PC-9 (cell line): ENCODE measurements around the gene NUP214. TPM values are rescaled to one million over a fixed set of nuclear protein-coding genes. Genes with fewer than 3 reads are reported as not detected.

Experiments
- BruUV-seq: library from RNA; stranded (reverse); fragments of 400-500 nt; replicated peaks from 2 replicates; lab custom pipeline; 2021; lab: Mats Ljungman, UMichigan
- CTCF ChIA-PET: fragments of 300-600 bp; sonication (Branson Sonifier 250); formaldehyde crosslinking; loops from one replicate; lab custom pipeline; 2022; ENCODE audit warnings: antibody characterized with exemption; lab: Charles Lee
- POLR2A ChIA-PET: fragments of 300-600 bp; sonication (Branson Sonifier 250); formaldehyde crosslinking; loops from one replicate; lab custom pipeline; 2022; ENCODE audit warnings: antibody characterized with exemption; ENCODE audit not compliant: unreplicated experiment; lab: Charles Lee
- DNase-seq, 2 experiments: peaks; one replicate each; pipeline versions ENCODE4 v3.0.0 to v3.0.0-alpha.2; 2015 to 2022; ENCODE audit warnings: mixed read lengths in 1 of 2
- H2AFZ ChIP-seq: fragments of 200-600 bp; sonication (generic); 2 replicates; pipeline ENCODE4 v1.8.1; 2017; ENCODE audit warnings: antibody characterized with exemption
- H3F3A ChIP-seq: fragments of 200-600 bp; sonication (generic); 2 replicates; pipeline ENCODE4 v1.8.1; 2017; ENCODE audit warnings: antibody characterized with exemption, mild to moderate bottlenecking, low read depth; ENCODE audit not compliant: insufficient read depth
- H3K27ac ChIP-seq: fragments of 200-600 bp; sonication (generic); 2 replicates; pipeline ENCODE4 v1.6.1; 2016; ENCODE audit warnings: mixed run types
- H3K27me3 ChIP-seq: fragments of 200-600 bp; sonication (generic); 2 replicates; pipeline ENCODE4 v1.6.1; 2016; ENCODE audit warnings: low read depth, mixed run types; ENCODE audit not compliant: insufficient read depth
- H3K36me3 ChIP-seq: fragments of 200-600 bp; sonication (generic); 2 replicates; pipeline ENCODE4 v1.6.1; 2016; ENCODE audit warnings: low read depth, mixed run types
- H3K4me1 ChIP-seq: fragments of 200-600 bp; sonication (generic); replicated peaks from 2 replicates; pipeline ENCODE4 v1.6.1; 2016; ENCODE audit warnings: mixed run types; ENCODE audit not compliant: insufficient read depth
- H3K4me2 ChIP-seq: fragments of 200-600 bp; sonication (generic); 2 replicates; pipeline ENCODE4 v1.6.1; 2017; ENCODE audit warnings: mixed run types
- H3K4me3 ChIP-seq: fragments of 200-600 bp; sonication (generic); 2 replicates; pipeline ENCODE4 v1.6.1; 2016; ENCODE audit warnings: mixed run types
- H3K79me2 ChIP-seq: fragments of 200-600 bp; sonication (generic); 2 replicates; pipeline ENCODE4 v1.6.1; 2017; ENCODE audit warnings: low read depth, mixed run types
- H3K9me2 ChIP-seq: fragments of 200-600 bp; sonication (generic); 2 replicates; pipeline ENCODE4 v1.8.1; 2017; ENCODE audit warnings: mild to moderate bottlenecking; ENCODE audit not compliant: insufficient read depth
- H3K9me3 ChIP-seq: fragments of 200-600 bp; sonication (generic); 2 replicates; pipeline ENCODE4 v1.8.1; 2016; ENCODE audit warnings: low read depth; ENCODE audit not compliant: insufficient read depth
- H4K20me1 ChIP-seq: fragments of 200-600 bp; sonication (generic); 2 replicates; pipeline ENCODE4 v1.8.1; 2017; ENCODE audit not compliant: insufficient read depth
- CTCF ChIP-seq: fragments of 200-600 bp; sonication (generic); conservative IDR thresholded peaks from 2 replicates; pipeline ENCODE4 v1.6.1; 2017; ENCODE audit warnings: mixed run types, antibody characterized with exemption, mild to moderate bottlenecking, moderate library complexity
- EZH2 ChIP-seq: fragments of 200-600 bp; sonication (generic); IDR thresholded peaks from 2 replicates; pipeline ENCODE4 v1.8.0; 2017; ENCODE audit warnings: antibody characterized with exemption, low read depth
- intact Hi-C: fragments of 100-400 bp; cut with micrococcal nuclease; formaldehyde crosslinking; loops from one replicate; pipeline ENCODE4 v1.10.0; 2022; ENCODE audit not compliant: unreplicated experiment
- total RNA-seq: library from RNA; stranded (reverse); gene quantifications from 2 replicates; pipeline ENCODE4 v1.2.3, GENCODE V29; 2021

NUP214 gene
- total RNA-seq, 1 experiment from 2014 or later: 59.0 TPM

- peaks cover 8% of the 10 kb centered on the region; the same call in 1 of the 2 replicates for H3K36me3 ChIP-seq
- no peak overlapping the region for H3K4me2 ChIP-seq
- no TSS peak for BruUV-seq
- no peaks in the 10 kb centered on the region for H4K20me1 ChIP-seq
- CTCF ChIA-PET: interaction anchor here (1.1 kb wide), 1 partner anchor 135 kb away, joined by 4 read pairs; no protein-coding TSS in a partner anchor
- intact Hi-C loops: no loop called here
- no peaks in the 10 kb centered on the region for H3K9me2 ChIP-seq
- no peaks in the 10 kb centered on the region for H3K9me3 ChIP-seq
- DNase-seq: no peak
- H3K4me3 ChIP-seq: no peak overlapping the region
- no peak for TF ChIP-seq CTCF
- no peak for TF ChIP-seq EZH2
- H2AFZ ChIP-seq: no peak overlapping the region
- no peaks in the 10 kb centered on the region for H3K27me3 ChIP-seq
- H3K79me2 ChIP-seq: no peaks in the 10 kb centered on the region
- POLR2A ChIA-PET: no interaction called here
- no peaks in the 10 kb centered on the region for H3K4me1 ChIP-seq
- no peak overlapping the region for H3K27ac ChIP-seq
- H3F3A ChIP-seq: peaks cover 3% of the 10 kb centered on the region; the same call in 1 of the 2 replicates
These were observed 76.5 kb downstream of the NUP214 start for GRCh38 chr9:131201856-131202255.

- no peaks in the 10 kb centered on the region for H3K9me3 ChIP-seq
- intact Hi-C loops: no loop called here
- H3K9me2 ChIP-seq: no peaks in the 10 kb centered on the region
- BruUV-seq: no TSS peak
- H3K79me2 ChIP-seq: no peaks in the 10 kb centered on the region
- H3K4me1 ChIP-seq: no peaks in the 10 kb centered on the region
- H4K20me1 ChIP-seq: no peaks in the 10 kb centered on the region
- H3K4me3 ChIP-seq: no peak overlapping the region
- DNase-seq: no peak
- H3K27ac ChIP-seq: no peak overlapping the region
- POLR2A ChIA-PET: no interaction called here
- peaks cover 3% of the 10 kb centered on the region; the same call in 1 of the 2 replicates for H3F3A ChIP-seq
- CTCF ChIA-PET: interaction anchor here (0.6 kb wide), 1 partner anchor 114 kb away, joined by 7 read pairs; no protein-coding TSS in a partner anchor
- H3K4me2 ChIP-seq: no peak overlapping the region
- H3K27me3 ChIP-seq: no peaks in the 10 kb centered on the region
- TF ChIP-seq CTCF (no peak; the same call in 1 of the 2 replicates), EZH2 (no peak)
- H2AFZ ChIP-seq: no peak overlapping the region
- H3K36me3 ChIP-seq: peaks cover 8% of the 10 kb centered on the region; the same call in 1 of the 2 replicates
These were observed 78.2 kb downstream of the NUP214 start for GRCh38 chr9:131203431-131204218.

GRCh38 chr9:131204285-131204684, 78.9 kb downstream of the NUP214 start:
- Histone ChIP-seq H3K9me3 (no peaks in the 10 kb centered on the region), H3K4me2 (no peak overlapping the region), H3F3A (peaks cover 3% of the 10 kb centered on the region; the same call in 1 of the 2 replicates), H3K9me2 (no peaks in the 10 kb centered on the region), H3K79me2 (no peaks in the 10 kb centered on the region), H3K4me1 (no peaks in the 10 kb centered on the region), H3K27me3 (no peaks in the 10 kb centered on the region), H3K36me3 (peaks cover 8% of the 10 kb centered on the region; the same call in 1 of the 2 replicates), H2AFZ (no peak overlapping the region), H3K4me3 (no peak overlapping the region), H3K27ac (no peak overlapping the region), H4K20me1 (no peaks in the 10 kb centered on the region)
- intact Hi-C loops: no loop called here
- no peak for DNase-seq
- no TSS peak for BruUV-seq
- ChIA-PET CTCF (interaction anchor here (0.6 kb wide), 1 partner anchor 113 kb away, joined by 7 read pairs; no protein-coding TSS in a partner anchor), POLR2A (no interaction called here)
- TF ChIP-seq EZH2 (no peak), CTCF (no peak)
